Amygdala (tissue), 56 donors: ENCODE data around the gene GIMAP7.
"Not testable (repeated sequence)": the region's sequence is repeated elsewhere in the genome, so short reads cannot be mapped to it uniquely, and the experiment has no call there.

Experiments
- DNase-seq, 56 donors: peaks; one replicate each; lab custom pipeline; 2025; lab: John Stamatoyannopoulos, UW

Gene GIMAP7

GRCh38 chr7:150507947-150508602, 6.6 kb upstream of the GIMAP7 start:
- DNase-seq, result no peak

- no peak for DNase-seq
Observed at GRCh38 chr7:150511048-150511447, 3.6 kb upstream of the GIMAP7 start.

- no peak for DNase-seq
Observed at GRCh38 chr7:150513758-150514157, 914 bp upstream of the GIMAP7 start.

GRCh38 chr7:150515248-150516147, 826 bp downstream of the GIMAP7 start:
- no peak for DNase-seq

- no peak for DNase-seq
Observed at GRCh38 chr7:150516956-150517745, 2.5 kb downstream of the GIMAP7 start.

GRCh38 chr7:150519310-150519709, 4.6 kb downstream of the GIMAP7 start:
- DNase-seq, result no peak

- no peak for DNase-seq
Observed at GRCh38 chr7:150520145-150520544, 5.5 kb downstream of the GIMAP7 start.

GRCh38 chr7:150522931-150523330, 8.3 kb downstream of the GIMAP7 start:
- not testable (repeated sequence) for DNase-seq

GRCh38 chr7:150524018-150524417, 9.3 kb downstream of the GIMAP7 start:
- DNase-seq, result no peak

- DNase-seq, result no peak
Observed at GRCh38 chr7:150531704-150532103, 17.0 kb downstream of the GIMAP7 start.

- no peak for DNase-seq
Observed at GRCh38 chr7:150538259-150538658, 23.6 kb downstream of the GIMAP7 start.

GRCh38 chr7:150553163-150553562, 38.5 kb downstream of the GIMAP7 start:
- DNase-seq, result no peak

- DNase-seq, result no peak
Observed at GRCh38 chr7:150556521-150557138, 42.0 kb downstream of the GIMAP7 start.

GRCh38 chr7:150560486-150560885, 45.8 kb downstream of the GIMAP7 start:
- no peak for DNase-seq

- no peak for DNase-seq
Observed at GRCh38 chr7:150562919-150563318, 48.2 kb downstream of the GIMAP7 start.

GRCh38 chr7:150564006-150564405, 49.3 kb downstream of the GIMAP7 start:
- no peak for DNase-seq

- DNase-seq, result no peak
Observed at GRCh38 chr7:150564566-150564965, 49.9 kb downstream of the GIMAP7 start.

GRCh38 chr7:150565239-150565638, 50.6 kb downstream of the GIMAP7 start:
- DNase-seq, result no peak

GRCh38 chr7:150566123-150566522, 51.5 kb downstream of the GIMAP7 start:
- DNase-seq, result no peak

- no peak for DNase-seq
Observed at GRCh38 chr7:150566572-150566971, 51.9 kb downstream of the GIMAP7 start.

GRCh38 chr7:150567169-150567568, 52.5 kb downstream of the GIMAP7 start, which contains the start of gene GIMAP4:
Gene GIMAP4, plus strand, starts transcription at chr7:150567390. Its CDS starts 2,512 bp downstream, at chr7:150569902.
- DNase-seq, result peak in 3 of 56 donors; percentile 6 to 16 (median 14)
